ENCODE measurements around the gene RHEX. TPM values are rescaled to one million over a fixed set of nuclear protein-coding genes. Genes with fewer than 3 reads are reported as not detected.
A peak's percentile ranks its signal among the peaks of the same experiment; 100 is the strongest.

RHEX gene
- polyA plus RNA-seq, 2 of the 4 experiments (the other 2 are of a cell fraction): not detected

GRCh38 chr1:206030714-206031113 lies 22.3 kb upstream of the RHEX start:
- peaks cover 3% of the 10 kb centered on the region; the same call in 1 of the 3 replicates for H3K9me3 ChIP-seq
- ATAC-seq: peak; percentile 96 to 99
- WGBS (ENCODE audit: missing lambda C conversion rate): 4% methylated on average over 4 of the region's 4 CpGs
- no peak overlapping the region for H3K27ac ChIP-seq
- ChIA-PET CTCF (interaction anchor here (0.7 to 6.7 kb wide), 37 partner anchors 8 to 371 kb away, joined by 3 to 67 read pairs (median 4); partner anchors contain the start of gene RAB7B), POLR2A (no interaction called here)
- peak overlapping the region; percentile 42; the same call in 2 of the 3 replicates for H3K4me2 ChIP-seq
- DNase-seq (ENCODE audit: low read depth in 1 of 2, low spot score in 1 of 2): peak; percentile 58 to 83
- H3K4me3 ChIP-seq: no peak overlapping the region
- TF ChIP-seq MAX (IDR thresholded peaks at IDR 0.05): 0 out of 2 replicates have a peak, but pooled peaks have one; percentile 21
- TF ChIP-seq MAZ (IDR thresholded peaks at IDR 0.05; ENCODE audit: borderline replicate concordance, low read depth, low read length): no peak
- TF ChIP-seq, protein P1, sequence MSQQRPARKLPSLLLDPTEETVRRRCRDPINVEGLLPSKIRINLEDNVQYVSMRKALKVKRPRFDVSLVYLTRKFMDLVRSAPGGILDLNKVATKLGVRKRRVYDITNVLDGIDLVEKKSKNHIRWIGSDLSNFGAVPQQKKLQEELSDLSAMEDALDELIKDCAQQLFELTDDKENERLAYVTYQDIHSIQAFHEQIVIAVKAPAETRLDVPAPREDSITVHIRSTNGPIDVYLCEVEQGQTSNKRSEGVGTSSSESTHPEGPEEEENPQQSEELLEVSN (IDR thresholded peaks at IDR 0.05; ENCODE audit: borderline replicate concordance, low read depth): peak; percentile 51; the same call in 1 of the 2 replicates
- TF ChIP-seq RAD21 (conservative IDR thresholded peaks at IDR 0.05 in 1 of 2, IDR thresholded peaks at IDR 0.05 in 1 of 2): peak; percentile 70 to 71
- TF ChIP-seq HDAC2 (IDR thresholded peaks at IDR 0.05): no peak
- TF ChIP-seq SMC3 (IDR thresholded peaks at IDR 0.05): peak; percentile 92
- TF ChIP-seq HEYL (CRISPR knock-in tag; IDR thresholded peaks at IDR 0.05): no peak
- TF ChIP-seq, protein P2, sequence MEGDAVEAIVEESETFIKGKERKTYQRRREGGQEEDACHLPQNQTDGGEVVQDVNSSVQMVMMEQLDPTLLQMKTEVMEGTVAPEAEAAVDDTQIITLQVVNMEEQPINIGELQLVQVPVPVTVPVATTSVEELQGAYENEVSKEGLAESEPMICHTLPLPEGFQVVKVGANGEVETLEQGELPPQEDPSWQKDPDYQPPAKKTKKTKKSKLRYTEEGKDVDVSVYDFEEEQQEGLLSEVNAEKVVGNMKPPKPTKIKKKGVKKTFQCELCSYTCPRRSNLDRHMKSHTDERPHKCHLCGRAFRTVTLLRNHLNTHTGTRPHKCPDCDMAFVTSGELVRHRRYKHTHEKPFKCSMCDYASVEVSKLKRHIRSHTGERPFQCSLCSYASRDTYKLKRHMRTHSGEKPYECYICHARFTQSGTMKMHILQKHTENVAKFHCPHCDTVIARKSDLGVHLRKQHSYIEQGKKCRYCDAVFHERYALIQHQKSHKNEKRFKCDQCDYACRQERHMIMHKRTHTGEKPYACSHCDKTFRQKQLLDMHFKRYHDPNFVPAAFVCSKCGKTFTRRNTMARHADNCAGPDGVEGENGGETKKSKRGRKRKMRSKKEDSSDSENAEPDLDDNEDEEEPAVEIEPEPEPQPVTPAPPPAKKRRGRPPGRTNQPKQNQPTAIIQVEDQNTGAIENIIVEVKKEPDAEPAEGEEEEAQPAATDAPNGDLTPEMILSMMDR (IDR thresholded peaks at IDR 0.05): peak; percentile 85
- H3K4me1 ChIP-seq: peaks cover 3% of the 10 kb centered on the region; the same call in 1 of the 3 replicates
- FAIRE-seq: no peak

DNA sequence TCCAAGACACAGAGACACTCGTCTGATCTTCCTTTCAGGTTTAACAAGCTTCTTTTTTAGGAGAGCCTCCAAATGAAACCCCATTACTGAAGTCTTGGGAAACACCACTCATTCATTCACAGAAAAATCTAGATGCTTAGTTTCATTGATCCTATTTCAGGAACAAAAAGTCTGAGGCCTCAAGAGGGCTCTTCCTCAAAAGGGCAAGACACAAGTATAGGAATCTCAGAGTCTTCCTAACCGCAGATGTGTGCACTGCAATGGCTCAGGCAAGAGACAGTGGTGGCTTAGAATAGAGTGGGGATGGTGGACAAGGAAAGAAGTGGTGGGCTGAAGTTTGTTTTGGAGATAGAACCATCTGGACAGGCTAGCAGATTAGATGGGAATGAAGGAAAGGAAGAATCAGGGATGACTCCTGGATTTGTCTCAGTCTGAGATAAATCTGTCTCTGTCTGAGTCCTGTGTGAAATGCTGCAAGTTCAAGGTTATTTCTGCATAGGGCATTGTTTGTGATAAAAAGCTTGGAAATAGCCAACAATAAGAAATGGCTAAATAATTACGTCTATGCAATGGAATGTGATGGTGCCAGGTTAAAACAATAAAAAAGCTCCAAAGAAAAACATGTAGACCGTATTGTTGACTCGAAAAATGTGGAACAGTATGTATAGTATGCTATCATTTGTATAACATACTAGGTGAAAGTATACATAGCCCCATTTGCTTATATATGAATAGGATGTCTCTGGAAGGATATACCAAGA lies 20.4 kb upstream of the RHEX start:
- Histone ChIP-seq H3K4me1 (peaks cover 3% of the 10 kb centered on the region; the same call in 1 of the 3 replicates), H3K4me3 (no peak overlapping the region), H3K27ac (no peak overlapping the region), H3K4me2 (no peak overlapping the region), H3K9me3 (no peaks in the 10 kb centered on the region)
- ATAC-seq: no peak
- POLR2A ChIA-PET: no interaction called here
- TF ChIP-seq JUNB (IDR thresholded peaks at IDR 0.05): no peak
- 52% methylated on average over 5 of the region's 5 CpGs for WGBS (ENCODE audit: missing lambda C conversion rate)
- CTCF ChIA-PET: interaction anchor here (1.0 to 6.7 kb wide), 10 partner anchors 10 to 950 kb away, joined by 3 to 67 read pairs (median 16); no protein-coding TSS in a partner anchor
- no peak for FAIRE-seq
- no peak for DNase-seq (ENCODE audit: low read depth in 1 of 2, low spot score in 1 of 2)

- WGBS (ENCODE audit: missing lambda C conversion rate): 57% methylated on average over 5 of the region's 5 CpGs
Observed at GRCh38 chr1:206035027-206035426, 17.9 kb upstream of the RHEX start.

More at GRCh38 chr1:206035027-206035426, 17.9 kb upstream of the RHEX start:
- TF ChIP-seq, protein P1 (IDR thresholded peaks at IDR 0.05; ENCODE audit: borderline replicate concordance, low read depth): no peak
- TF ChIP-seq HDAC2 (IDR thresholded peaks at IDR 0.05): no peak
- TF ChIP-seq HEYL (CRISPR knock-in tag; IDR thresholded peaks at IDR 0.05): no peak
- no peak for TF ChIP-seq CHD4 (IDR thresholded peaks at IDR 0.05; ENCODE audit: borderline replicate concordance)
- TF ChIP-seq FOXS1 (CRISPR knock-in tag; IDR thresholded peaks at IDR 0.05): no peak
- TF ChIP-seq ESRRA (IDR thresholded peaks at IDR 0.05; ENCODE audit: borderline replicate concordance, low read length): no peak
- TF ChIP-seq HOXB13 (CRISPR knock-in tag; IDR thresholded peaks at IDR 0.05; ENCODE audit: low read depth): no peak
- TF ChIP-seq RNF2 (IDR thresholded peaks at IDR 0.05; ENCODE audit: borderline replicate concordance, low read depth): no peak
- peaks cover 3% of the 10 kb centered on the region; the same call in 1 of the 3 replicates for H3K4me1 ChIP-seq
- FAIRE-seq (no peak), DNase-seq (ENCODE audit: low read depth in 1 of 2, low spot score in 1 of 2) (no peak), ATAC-seq (no peak)
- H3K4me3 ChIP-seq: no peak overlapping the region
- H3K9me3 ChIP-seq: no peaks in the 10 kb centered on the region
- no peak overlapping the region for H3K27ac ChIP-seq
- CTCF ChIA-PET: interaction anchor here (1.2 to 6.7 kb wide), 2 partner anchors 58 to 69 kb away, joined by 4 to 67 read pairs; no protein-coding TSS in a partner anchor
- no peak overlapping the region for H3K4me2 ChIP-seq
- POLR2A ChIA-PET: no interaction called here

Measured in A549 (cell line).